Posterior vena cava (tissue), 2 donors: ENCODE results near the gene RHBDD2. TPM values are rescaled to one million over a fixed set of nuclear protein-coding genes. Genes with fewer than 3 reads are reported as not detected.
"Not testable (repeated sequence)": the region's sequence is repeated elsewhere in the genome, so short reads cannot be mapped to it uniquely, and the experiment has no call there.

Source experiments
- DNase-seq: peaks from one replicate; pipeline ENCODE4 v3.0.0-alpha.2; 2020; ENCODE audit warnings: low spot score
- intact Hi-C, 2 donors: fragments of 100-400 bp; cut with DNase I; formaldehyde crosslinking; loops; one replicate each; pipeline versions ENCODE4 v1.14.1 to v1.14.2; 2022 to 2023
- total RNA-seq, 2 donors: library from RNA; stranded (reverse); fragmentation: NEBNext Ultra II Directional; extraction: Animal tissue kit (Norgen Biotek cat#: 25700); gene quantifications; one replicate each; pipeline ENCODE4 v1.2.1, GENCODE V29; 2021
- donor health status: DM: yes; HTN: yes; CAD: no.
- donor health status: DM: yes; HTN: yes; CAD: no.

The RHBDD2 gene
- total RNA-seq, 2 donors from 2014 or later, result 28.9 to 30.8 TPM

DNA sequence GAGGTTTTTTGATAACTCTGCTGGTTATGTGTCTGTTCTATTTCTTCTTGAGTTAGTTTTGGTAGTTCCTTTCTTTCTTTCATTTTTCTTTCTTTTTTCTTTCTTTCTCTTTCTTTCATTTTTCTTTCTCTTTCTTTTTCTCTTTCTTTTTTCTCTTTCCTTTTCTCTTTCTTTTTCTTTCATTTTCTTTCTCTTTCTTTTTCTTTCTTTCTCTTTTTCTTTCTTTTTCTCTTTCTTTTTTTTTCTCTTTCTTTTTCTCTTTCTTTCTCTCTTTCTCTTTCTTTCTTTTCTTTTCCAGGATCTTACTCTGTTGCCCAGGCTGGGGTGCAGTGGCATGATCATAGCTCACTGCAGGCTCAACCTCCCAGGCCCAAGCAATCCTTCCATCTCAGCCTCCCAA lies 20.4 kb upstream of the RHBDD2 start:
- DNase-seq, result no peak
- intact Hi-C loops, result loop anchor here in 1 of 2 donors (10.0 kb wide), 1 partner anchor 246 kb away; no protein-coding TSS in a partner anchor

DNA sequence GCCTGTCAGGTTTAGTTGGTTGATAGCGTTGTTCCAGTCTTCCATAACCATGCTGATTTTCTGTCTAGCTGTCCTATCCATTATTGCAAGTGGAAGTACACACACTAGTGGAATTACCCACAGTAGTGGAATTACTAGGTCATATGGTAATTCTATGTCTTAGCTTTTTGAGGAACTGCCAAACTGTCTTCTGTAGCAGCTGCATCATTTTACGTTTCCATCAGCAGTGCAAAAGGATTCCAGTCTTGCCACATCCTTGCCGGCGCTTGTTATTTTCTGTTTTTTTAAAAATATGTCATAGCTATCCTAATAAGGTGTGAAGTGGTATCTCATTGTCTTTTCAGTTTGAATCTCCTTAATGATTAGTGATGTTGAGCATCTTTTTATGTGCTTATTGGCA lies 17.2 kb upstream of the RHBDD2 start:
- intact Hi-C loops, result no loop called here
- no peak for DNase-seq

DNA sequence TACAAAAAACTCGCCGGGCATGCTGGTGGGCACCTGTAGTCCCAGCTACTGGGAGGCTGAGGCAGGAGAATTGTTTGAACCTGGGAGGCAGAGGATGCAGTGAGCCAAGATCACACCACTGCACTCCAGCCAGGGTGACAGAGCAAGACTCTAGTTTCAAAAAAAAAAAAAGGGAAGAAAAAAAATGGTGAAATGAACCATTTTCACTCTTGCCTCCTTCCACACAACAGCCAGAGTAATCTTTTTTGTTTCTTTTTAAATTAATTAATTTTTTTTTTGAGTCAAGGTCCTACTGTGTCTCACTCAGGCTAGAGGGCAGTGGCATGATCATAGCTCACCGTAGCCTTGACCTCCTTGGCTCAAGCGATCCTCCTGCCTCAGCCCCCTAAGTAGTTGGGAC lies 14.6 kb upstream of the RHBDD2 start:
- intact Hi-C loops, DNase-seq: not testable (repeated sequence)

DNA sequence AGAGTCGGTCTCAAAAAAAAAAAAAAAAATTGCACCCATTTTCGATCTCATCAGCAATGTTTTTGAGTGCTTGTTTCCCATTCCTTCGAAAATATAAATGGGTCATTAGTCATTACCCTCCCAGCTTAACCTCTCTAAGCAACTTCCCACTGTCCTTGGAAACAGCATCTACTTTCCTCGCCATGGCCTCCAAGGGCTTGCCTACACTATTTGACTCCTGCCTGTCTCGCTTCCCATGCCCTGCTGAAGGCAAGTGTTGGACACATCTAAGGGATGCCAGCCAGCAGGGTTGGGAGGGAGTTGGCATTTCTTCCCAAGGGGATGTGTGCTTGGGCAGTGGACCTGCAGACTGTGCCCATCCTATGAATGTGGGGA lies 12.7 kb upstream of the RHBDD2 start:
- intact Hi-C loops, result loop anchor here in 1 of 2 donors (2.0 kb wide), 1 partner anchor 155 kb away; no protein-coding TSS in a partner anchor
- DNase-seq, result no peak

DNA sequence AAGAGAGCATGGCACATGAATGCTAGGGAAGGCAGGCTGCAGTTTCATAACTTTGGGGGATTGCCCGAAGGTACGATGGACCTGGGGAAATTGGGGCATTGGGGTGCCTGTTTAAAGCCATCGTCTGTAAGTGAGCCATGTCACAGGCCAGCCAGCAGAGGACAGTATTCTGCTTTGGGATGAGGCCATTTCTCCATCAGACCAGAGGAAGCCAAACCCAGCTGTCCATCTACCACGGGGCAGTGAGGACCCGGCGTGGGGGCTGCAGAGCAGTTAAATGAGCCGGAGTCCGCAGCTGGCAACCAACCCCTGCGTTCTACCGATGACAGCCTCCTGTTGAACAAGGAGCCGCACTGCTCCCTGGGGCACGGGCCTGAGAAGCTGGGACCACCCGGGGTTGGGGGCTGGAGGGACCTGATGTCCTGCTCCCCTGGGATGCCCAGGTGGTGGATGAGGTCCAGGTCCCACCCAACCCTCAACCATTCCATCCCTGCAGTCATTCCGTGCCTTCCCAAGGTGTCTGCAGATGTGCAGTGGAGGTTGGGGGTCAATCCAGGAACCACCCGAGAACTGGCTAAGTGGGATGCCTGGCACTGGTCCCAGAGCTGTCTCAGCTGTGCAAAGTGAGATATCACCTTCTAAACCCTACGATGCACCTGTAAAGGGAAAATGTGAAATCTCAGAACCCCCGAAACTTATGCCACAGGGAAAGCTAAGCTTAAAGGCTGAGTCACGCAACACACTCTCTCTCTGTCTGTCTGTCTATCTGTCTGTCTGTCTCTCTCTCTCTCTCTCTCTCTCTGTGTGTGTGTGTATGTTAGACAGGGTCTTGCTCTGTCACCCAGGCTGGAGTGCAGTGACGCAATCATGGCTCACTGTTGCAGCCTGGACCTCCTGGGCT lies 12.1 kb upstream of the RHBDD2 start:
- intact Hi-C loops, result loop anchor here in 1 of 2 donors (2.0 kb wide), 1 partner anchor 154 kb away; no protein-coding TSS in a partner anchor
- peak; percentile 86 for DNase-seq

DNA sequence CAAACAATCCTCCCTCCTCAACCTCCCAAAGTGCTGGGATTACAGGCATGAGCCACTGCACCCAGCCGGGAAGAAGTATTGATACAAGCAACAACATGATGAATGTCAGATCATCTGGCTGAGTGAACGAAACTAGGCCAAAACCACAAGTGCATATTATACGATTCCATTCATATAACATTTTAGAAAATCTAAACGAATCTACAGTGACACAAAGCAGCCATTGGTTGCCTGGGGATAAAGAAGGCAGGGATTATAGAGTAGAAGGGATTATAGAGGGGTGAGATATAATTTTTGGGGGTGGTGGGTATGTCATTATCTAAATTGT lies 11.5 kb upstream of the RHBDD2 start:
- DNase-seq, result no peak
- intact Hi-C loops, result loop anchor here in 1 of 2 donors (2.0 kb wide), 1 partner anchor 153 kb away; no protein-coding TSS in a partner anchor

DNA sequence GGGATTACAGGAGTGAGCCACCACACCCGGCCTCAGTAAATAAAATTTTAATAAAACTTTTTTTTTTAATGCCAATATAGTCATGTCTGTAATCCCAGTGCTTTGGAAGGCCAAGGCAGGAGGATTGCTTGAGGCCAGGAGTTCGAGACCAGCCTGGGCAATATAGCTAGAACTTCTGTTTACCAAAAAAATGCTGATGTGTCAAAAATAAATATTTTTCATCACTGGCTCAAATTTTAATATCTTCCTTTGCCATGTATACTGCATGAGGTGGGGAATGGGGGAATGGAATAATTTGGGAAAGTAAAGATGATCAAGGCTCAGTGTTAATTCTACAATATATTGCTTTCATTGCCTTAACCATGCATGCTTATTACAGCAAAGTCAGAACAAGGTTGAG lies 10.7 kb upstream of the RHBDD2 start:
- DNase-seq, result no peak
- intact Hi-C loops, result no loop called here

DNA sequence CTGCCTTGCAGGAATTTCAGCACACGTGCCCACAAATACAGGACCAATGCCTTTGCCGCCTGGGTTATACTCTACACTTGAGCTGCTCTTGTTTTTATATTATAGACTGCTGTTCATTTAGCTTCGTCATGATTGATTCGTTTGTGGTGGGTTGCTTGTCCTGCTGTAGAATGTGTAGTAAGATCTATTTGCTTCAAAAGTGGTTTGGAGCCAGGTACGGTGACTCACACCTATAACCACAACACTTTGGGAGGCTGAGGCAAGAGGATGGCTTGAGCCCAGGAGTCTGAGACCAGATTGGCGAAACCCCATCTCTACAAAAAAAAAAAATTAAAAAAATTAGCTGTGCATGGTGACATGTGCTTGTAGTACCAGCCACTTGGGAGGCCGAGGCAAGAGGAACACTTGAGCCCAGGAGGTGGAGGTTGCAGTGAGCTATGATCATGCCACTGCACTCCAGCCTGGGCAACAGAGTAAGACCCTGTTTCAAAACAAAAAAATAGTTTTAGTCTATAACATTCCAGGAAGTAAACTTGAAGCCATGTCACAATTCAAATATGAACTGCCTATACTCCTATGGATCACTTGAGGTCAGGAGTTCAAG lies 9.0 kb upstream of the RHBDD2 start:
- intact Hi-C loops, result no loop called here
- DNase-seq, result no peak

DNA sequence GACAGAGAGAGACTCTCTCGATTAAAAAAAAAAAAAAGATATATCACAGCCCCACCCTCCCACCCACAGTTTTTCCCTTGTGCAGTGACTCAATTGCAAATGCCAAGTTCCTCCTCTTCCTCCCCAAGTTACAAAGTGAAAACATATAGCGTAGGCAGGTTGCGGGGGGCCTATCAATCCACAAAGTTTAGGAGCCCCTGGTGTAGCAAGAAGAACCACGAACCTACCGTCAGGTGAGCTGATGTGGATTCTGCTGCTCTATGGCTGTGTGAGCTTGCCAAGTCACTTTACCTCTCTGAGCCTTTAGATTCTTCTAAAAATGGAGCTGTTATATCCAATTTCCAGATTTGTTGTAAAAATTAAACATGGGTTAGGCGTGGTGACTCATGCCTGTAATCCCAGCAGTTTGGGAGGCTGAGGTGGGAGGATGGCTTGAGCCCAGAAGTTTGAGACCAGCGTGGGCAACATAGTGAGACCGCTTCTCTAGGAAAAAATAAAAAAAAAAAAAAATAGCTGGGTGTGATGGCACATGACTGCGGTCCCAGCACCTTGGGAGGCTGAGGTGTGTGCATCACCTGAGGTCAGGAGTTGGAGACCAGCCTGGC lies 8.2 kb upstream of the RHBDD2 start:
- intact Hi-C loops, result no loop called here
- no peak for DNase-seq

DNA sequence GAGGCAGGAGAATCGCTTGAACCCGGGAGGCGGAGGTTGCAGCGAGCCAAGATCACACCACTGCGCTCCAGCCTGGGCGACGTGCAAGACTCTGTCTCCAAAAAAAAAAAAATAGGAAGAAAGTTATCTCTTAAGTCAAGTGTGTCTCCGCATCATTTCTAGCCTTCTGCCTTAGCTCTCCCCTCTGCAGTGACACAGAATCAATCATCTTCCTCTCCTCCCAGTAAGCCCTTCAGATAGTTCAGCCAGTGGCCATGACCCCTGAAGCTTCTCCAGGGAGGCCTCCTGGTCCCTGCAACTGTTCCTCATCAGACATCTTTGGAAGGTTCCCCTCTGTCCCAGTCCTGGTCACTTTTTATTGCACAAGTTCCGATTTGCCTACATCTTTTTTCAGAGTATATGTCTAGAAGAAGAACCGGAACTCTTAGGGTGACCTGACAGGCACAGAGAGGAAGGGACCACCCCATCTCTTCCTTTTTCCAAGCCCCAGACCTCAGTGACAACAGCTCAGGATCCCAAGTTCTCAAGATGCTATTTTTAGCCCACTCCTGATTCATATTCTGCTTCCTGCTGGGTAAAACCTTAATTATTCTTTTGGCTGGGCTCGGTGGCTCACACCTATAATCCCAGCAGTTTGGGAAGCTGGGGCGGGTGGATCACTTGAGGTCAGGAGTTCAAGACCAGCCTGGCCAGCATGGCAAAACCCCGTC lies 6.6 kb upstream of the RHBDD2 start:
- intact Hi-C loops, result no loop called here
- DNase-seq, result no peak

DNA sequence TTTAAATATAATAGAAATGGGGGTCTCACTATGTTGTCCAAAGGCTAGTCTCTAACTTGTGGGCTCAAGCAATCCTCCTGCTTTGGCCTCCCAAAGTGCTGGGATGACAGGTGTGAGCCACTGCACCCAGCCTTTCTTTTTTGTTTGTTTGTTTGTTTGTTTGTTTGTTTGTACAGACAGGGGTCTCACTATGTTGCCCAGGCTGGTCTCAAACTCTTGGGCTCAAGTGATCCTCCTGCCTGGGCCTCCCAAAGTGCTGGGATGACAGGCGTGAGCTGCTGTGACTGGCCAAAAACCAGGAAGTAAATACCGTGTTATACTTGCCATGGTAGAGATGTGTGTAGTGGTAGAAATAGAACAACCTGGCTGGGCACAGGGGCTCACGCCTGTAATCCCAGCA lies 4.7 kb upstream of the RHBDD2 start:
- DNase-seq, intact Hi-C loops: not testable (repeated sequence)

DNA sequence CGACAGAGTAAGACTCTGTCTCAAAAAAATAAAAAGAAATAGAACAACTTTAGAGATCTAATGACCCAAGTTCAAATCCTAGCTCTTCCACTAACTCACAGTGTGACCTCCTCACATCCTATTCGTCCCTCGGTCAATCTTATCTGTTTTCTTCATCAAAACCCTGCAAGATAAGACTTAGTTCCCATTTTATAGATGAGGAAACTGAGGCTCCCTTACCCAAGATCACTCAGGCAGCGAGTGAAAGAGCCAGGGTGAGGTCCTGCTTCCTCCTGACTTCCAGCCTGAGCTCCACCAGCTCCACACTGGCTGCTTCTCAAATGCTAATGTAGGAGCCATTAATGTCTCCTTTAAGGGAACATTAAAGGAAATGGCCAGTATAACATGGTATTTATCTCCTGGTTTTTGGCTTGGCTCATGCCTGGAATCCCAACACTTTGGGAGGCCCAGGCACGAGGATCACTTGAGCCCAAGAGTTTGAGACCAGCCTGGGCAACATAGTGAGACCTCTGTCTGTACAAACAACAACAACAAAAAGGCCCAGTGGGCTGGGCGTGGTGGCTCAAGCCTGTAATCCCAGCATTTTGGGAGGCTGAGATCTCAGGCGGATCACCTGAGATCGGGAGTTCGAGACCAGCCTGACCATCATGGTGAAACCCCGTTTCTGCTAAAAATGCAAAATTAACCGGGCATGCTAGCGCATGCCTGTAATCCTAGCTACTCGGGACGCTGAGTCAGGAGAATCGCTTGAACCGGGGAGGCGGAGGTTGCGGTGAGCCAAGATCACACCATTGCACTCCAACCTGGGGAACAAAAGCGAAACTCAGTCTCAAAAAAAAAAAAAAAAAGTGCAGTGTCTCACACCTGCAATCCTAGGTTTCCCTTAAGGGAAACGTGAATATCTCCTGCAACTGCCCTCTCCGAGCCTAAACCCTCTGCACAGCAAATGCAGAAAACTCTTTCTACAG lies 3.4 kb upstream of the RHBDD2 start:
- intact Hi-C loops, result no loop called here
- DNase-seq, result no peak

DNA sequence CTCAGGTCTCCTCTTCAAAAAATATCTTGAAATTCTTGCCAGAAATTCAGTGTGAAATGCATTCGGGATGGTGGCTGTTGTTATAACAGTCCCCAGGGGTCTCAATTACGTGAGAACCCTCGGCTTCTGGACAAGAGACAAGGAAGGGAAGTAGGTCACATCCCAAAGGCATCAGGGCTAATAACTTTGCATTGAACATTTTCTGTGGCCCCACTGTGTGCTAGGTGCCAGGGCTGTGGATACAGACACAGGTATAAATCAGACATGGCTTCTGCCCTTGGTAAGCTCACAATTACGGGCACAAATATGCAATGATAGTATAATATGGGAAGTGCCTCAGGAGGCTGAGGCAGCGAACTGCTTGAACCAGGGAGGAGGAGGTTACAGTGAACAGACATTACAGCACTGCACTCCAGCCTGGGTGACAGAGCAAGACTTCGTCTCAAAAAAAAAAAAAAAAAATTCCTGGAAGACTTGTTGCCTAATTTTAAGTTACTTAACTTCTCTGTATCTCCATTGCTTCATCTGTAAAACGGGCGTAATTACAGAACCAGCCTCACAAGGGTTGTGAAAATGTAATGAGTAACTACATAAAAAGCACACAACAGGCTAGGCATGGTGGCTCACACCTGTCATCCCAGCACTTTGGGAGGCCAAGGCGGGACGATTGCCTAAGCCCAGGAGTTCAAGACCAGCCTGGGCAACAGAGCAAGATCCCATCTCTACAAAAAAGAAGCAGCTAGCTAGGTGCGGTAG lies 2.5 kb upstream of the RHBDD2 start:
- DNase-seq, result no peak
- intact Hi-C loops, result no loop called here

DNA sequence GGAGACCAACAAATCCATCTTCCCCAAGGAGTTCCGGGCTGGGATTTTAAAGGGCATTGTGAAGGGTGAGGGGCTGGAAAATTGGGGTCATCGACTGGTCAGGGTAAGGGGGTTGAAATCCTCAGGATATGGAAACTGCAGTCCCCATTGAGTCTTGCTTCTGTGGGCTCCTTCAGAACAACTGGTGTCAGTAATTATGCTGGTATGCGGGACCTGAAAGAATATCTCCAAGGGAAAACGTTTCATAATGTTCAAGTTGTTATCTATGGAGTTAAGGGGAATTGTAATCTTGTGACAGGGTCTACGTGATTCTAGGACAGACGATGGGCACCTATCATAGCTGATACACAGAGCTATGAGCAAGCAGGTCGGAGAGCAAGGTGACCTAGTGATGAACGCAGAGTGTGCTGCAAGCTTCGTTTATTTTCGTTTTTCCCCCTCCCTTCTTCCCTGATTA lies 494 bp upstream of the RHBDD2 start:
- intact Hi-C loops, result no loop called here
- no peak for DNase-seq

DNA sequence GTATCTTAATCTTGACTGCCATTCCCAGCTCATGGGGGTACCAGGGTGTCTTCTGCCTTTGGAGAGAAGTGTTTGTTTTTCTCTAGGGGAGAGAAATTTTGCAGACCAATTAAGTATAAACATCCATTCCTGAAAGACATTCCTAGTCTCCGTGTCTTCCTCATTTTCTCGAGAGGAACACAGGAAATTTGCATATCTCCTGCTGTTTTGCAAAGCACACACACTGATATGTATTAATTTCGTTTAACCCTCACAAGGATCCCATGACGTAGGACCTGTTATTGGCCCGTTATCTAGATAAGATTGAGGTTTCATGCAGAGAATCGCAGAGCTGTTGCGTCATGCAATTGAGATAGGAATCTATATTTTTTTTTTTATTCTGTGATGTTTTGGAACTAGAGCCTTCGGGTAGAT lies 944 bp downstream of the RHBDD2 start:
- intact Hi-C loops, result loop anchor here in 1 of 2 donors (1.0 kb wide), 1 partner anchor 33 kb away; no protein-coding TSS in a partner anchor
- no peak for DNase-seq

DNA sequence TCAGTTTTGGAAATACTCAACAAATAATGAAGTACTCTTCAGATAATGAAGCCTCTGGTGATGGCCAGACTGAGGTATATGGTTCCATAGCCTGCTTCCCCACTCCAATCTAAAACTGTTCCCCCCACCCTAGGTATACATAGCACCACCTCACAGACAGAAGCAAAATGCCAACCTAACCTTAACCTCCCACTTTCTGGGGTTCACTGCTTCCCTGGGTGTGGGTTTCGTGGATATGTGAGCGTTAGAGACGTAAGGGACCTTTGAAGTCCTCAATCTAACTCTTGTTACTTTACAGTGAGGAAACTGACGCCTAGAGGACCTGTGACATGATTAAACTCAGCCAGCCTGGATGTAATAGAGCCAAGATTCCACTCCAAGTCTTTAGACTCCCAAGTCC lies 1.4 kb downstream of the RHBDD2 start:
- intact Hi-C loops, result loop anchor here in 1 of 2 donors (1.0 kb wide), 1 partner anchor 32 kb away; no protein-coding TSS in a partner anchor
- DNase-seq, result no peak

DNA sequence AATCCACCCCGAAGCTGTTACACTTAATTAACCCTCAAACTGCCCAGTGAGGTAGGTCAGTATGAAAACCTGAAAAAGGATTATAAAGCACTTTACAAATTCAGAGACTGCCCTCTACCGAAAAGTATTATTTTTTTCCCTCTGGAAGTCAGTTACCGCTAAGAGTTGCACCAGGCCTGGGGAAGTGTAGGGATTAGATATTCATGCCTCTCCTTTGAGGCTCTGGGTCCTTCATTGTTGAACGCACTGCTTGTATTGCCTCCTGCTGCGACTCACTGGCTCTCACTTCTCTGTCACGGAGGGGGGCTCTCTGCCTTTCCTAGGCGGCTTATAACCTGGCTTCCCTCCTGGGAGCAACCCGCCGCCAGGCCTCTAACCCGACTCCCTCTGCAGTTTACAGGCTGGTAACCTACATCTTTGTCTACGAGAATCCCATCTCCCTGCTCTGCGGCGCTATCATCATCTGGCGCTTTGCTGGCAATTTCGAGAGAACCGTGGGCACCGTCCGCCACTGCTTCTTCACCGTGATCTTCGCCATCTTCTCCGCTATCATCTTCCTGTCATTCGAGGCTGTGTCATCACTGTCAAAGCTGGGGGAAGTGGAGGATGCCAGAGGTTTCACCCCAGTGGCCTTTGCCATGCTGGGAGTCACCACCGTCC lies 2.7 kb downstream of the RHBDD2 start:
- DNase-seq, result no peak
- intact Hi-C loops, result no loop called here
